ENCODE results near the gene DPF1.

GRCh38 chr19:38202504-38202903 is 21.5 kb downstream of the DPF1 start:
- TF ChIP-seq FOXM1 (IDR thresholded peaks at IDR 0.05; ENCODE audit: borderline replicate concordance), result no peak
- no peak for TF ChIP-seq TARDBP (IDR thresholded peaks at IDR 0.05)
- TF ChIP-seq ARNT (IDR thresholded peaks at IDR 0.05), result no peak
- no peak for TF ChIP-seq PKNOX1 (IDR thresholded peaks at IDR 0.05)
- TF ChIP-seq HDGF (IDR thresholded peaks at IDR 0.05; ENCODE audit: borderline replicate concordance), result no peak
- no peak for TF ChIP-seq L3MBTL2 (conservative IDR thresholded peaks at IDR 0.05)
- no peak for TF ChIP-seq CTBP1 (IDR thresholded peaks at IDR 0.05; ENCODE audit: borderline replicate concordance)
- TF ChIP-seq SP1 (IDR thresholded peaks at IDR 0.05), result no peak
- TF ChIP-seq ELF4 (IDR thresholded peaks at IDR 0.05), result no peak
- no peak for TF ChIP-seq BHLHE40 (IDR thresholded peaks at IDR 0.05; ENCODE audit: borderline replicate concordance)
- no peak for TF ChIP-seq NFRKB (IDR thresholded peaks at IDR 0.05)
- TF ChIP-seq FOXK2 (IDR thresholded peaks at IDR 0.05), result no peak

All from HEK293T (cell line).